IPS DF 4.7 (cell line): ENCODE measurements around the gene LRG1.

ENCODE experiments used
- DNase-seq: peaks from one replicate; pipeline ENCODE4 v3.0.0-alpha.2; 2013; ENCODE audit warnings: low spot score; ENCODE audit errors: extremely low read depth

LRG1 gene

GRCh38 chr19:4496304-4496703 lies 43.5 kb downstream of the LRG1 start:
- DNase-seq = no peak

GRCh38 chr19:4495471-4495870 lies 44.4 kb downstream of the LRG1 start:
- DNase-seq = no peak

GRCh38 chr19:4494691-4495064 lies 45.2 kb downstream of the LRG1 start:
- no peak for DNase-seq

- DNase-seq = no peak
Observed at GRCh38 chr19:4493929-4494690, 45.7 kb downstream of the LRG1 start.

- no peak for DNase-seq
Observed at GRCh38 chr19:4493104-4493928, 46.5 kb downstream of the LRG1 start.

GRCh38 chr19:4492337-4493103 lies 47.3 kb downstream of the LRG1 start:
- DNase-seq = no peak

- DNase-seq = no peak
Observed at GRCh38 chr19:4491446-4491845, 48.4 kb downstream of the LRG1 start.

- DNase-seq = no peak
Observed at GRCh38 chr19:4488496-4488895, 51.3 kb downstream of the LRG1 start.

- no peak for DNase-seq
Observed at GRCh38 chr19:4487572-4487971, 52.3 kb downstream of the LRG1 start.
